ACC112 (cell line): Measurements from ENCODE around the gene TFDP3.

Experiments
- H2AFZ ChIP-seq: fragments of 200-600 bp; sonication (generic); one replicate; pipeline ENCODE4 v1.6.0; 2017; ENCODE audit warnings: antibody characterized with exemption, low read length; ENCODE audit not compliant: unreplicated experiment
- H3K27ac ChIP-seq: fragments of 200-600 bp; sonication (generic); 2 replicates; pipeline ENCODE4 v1.5.1; 2014; ENCODE audit warnings: low read depth, mild to moderate bottlenecking, antibody characterized with exemption, low read length, moderate library complexity
- H3K27me3 ChIP-seq: fragments of 200-600 bp; sonication (generic); 2 replicates; pipeline ENCODE4 v1.6.1; 2014; ENCODE audit warnings: mild to moderate bottlenecking, antibody characterized with exemption, low read length, moderate library complexity, mixed read lengths; ENCODE audit not compliant: insufficient read depth
- H3K36me3 ChIP-seq: fragments of 200-600 bp; sonication (generic); 2 replicates; pipeline ENCODE4 v1.6.1; 2016; ENCODE audit warnings: mild to moderate bottlenecking, antibody characterized with exemption, low read length, moderate library complexity, mixed read lengths; ENCODE audit not compliant: insufficient read depth
- H3K4me1 ChIP-seq: fragments of 200-600 bp; sonication (generic); one replicate; pipeline ENCODE4 v1.6.1; 2016; ENCODE audit warnings: low read length, mixed read lengths; ENCODE audit not compliant: insufficient read depth, unreplicated experiment, control insufficient read depth
- H3K4me3 ChIP-seq: fragments of 200-600 bp; sonication (generic); 2 replicates; pipeline ENCODE4 v1.5.1; 2014; ENCODE audit warnings: mild to moderate bottlenecking, low read depth, low read length
- H3K79me2 ChIP-seq: fragments of 200-600 bp; sonication (generic); one replicate; pipeline ENCODE4 v1.6.0; 2016; ENCODE audit warnings: low read length; ENCODE audit not compliant: control insufficient read depth, unreplicated experiment, insufficient read depth

TFDP3 gene

GRCh38 chrX:133235830-133236229, 17.7 kb upstream of the TFDP3 start:
- Histone ChIP-seq H2AFZ (no peak overlapping the region), H3K4me1 (no peaks in the 10 kb centered on the region), H3K27ac (no peak overlapping the region), H3K27me3 (no peaks in the 10 kb centered on the region), H3K79me2 (no peaks in the 10 kb centered on the region), H3K4me3 (no peak overlapping the region), H3K36me3 (no peaks in the 10 kb centered on the region)

- Histone ChIP-seq H2AFZ (no peak overlapping the region), H3K4me1 (no peaks in the 10 kb centered on the region), H3K79me2 (no peaks in the 10 kb centered on the region), H3K4me3 (no peak overlapping the region), H3K27ac (no peak overlapping the region), H3K36me3 (no peaks in the 10 kb centered on the region), H3K27me3 (no peaks in the 10 kb centered on the region)
These were observed 14.2 kb upstream of the TFDP3 start for GRCh38 chrX:133232331-133232730.

- Histone ChIP-seq H3K4me1 (no peaks in the 10 kb centered on the region), H3K27me3 (no peaks in the 10 kb centered on the region), H3K4me3 (no peak overlapping the region)
These were observed 11.2 kb upstream of the TFDP3 start for GRCh38 chrX:133229361-133229760.

GRCh38 chrX:133215747-133216146, 2.4 kb downstream of the TFDP3 start:
- no peak overlapping the region for H2AFZ ChIP-seq
- no peaks in the 10 kb centered on the region for H3K36me3 ChIP-seq
- no peaks in the 10 kb centered on the region for H3K79me2 ChIP-seq
- H3K4me3 ChIP-seq: no peak overlapping the region
- no peaks in the 10 kb centered on the region for H3K4me1 ChIP-seq
- H3K27ac ChIP-seq: no peak overlapping the region
- no peaks in the 10 kb centered on the region for H3K27me3 ChIP-seq

More at GRCh38 chrX:133229361-133229760, 11.2 kb upstream of the TFDP3 start:
- no peaks in the 10 kb centered on the region for H3K79me2 ChIP-seq
- H3K27ac ChIP-seq: no peak overlapping the region
- H2AFZ ChIP-seq: no peak overlapping the region
- no peaks in the 10 kb centered on the region for H3K36me3 ChIP-seq

- Histone ChIP-seq H3K27ac (no peak overlapping the region), H3K36me3 (no peaks in the 10 kb centered on the region), H3K4me1 (no peaks in the 10 kb centered on the region), H3K79me2 (no peaks in the 10 kb centered on the region), H2AFZ (no peak overlapping the region), H3K4me3 (no peak overlapping the region), H3K27me3 (no peaks in the 10 kb centered on the region)
These were observed 3.1 kb downstream of the TFDP3 start for GRCh38 chrX:133215017-133215416.

- Histone ChIP-seq H3K4me1 (no peaks in the 10 kb centered on the region), H3K27me3 (no peaks in the 10 kb centered on the region), H2AFZ (no peak overlapping the region), H3K27ac (no peak overlapping the region), H3K4me3 (no peak overlapping the region), H3K79me2 (no peaks in the 10 kb centered on the region), H3K36me3 (no peaks in the 10 kb centered on the region)
These were observed 3.9 kb downstream of the TFDP3 start for GRCh38 chrX:133214301-133214700.

- Histone ChIP-seq H3K4me3 (no peak overlapping the region), H3K4me1 (no peaks in the 10 kb centered on the region), H3K36me3 (no peaks in the 10 kb centered on the region), H2AFZ (no peak overlapping the region), H3K27me3 (no peaks in the 10 kb centered on the region), H3K79me2 (no peaks in the 10 kb centered on the region), H3K27ac (no peak overlapping the region)
These were observed 5.0 kb downstream of the TFDP3 start for GRCh38 chrX:133213117-133213516.

- H2AFZ ChIP-seq: no peak overlapping the region
- H3K27ac ChIP-seq: no peak overlapping the region
- H3K4me1 ChIP-seq: no peaks in the 10 kb centered on the region
- no peak overlapping the region for H3K4me3 ChIP-seq
- H3K27me3 ChIP-seq: no peaks in the 10 kb centered on the region
- no peaks in the 10 kb centered on the region for H3K79me2 ChIP-seq
- H3K36me3 ChIP-seq: no peaks in the 10 kb centered on the region
These were observed 10.4 kb downstream of the TFDP3 start for GRCh38 chrX:133207751-133208150.

- no peaks in the 10 kb centered on the region for H3K4me1 ChIP-seq
- H2AFZ ChIP-seq: no peak overlapping the region
- no peaks in the 10 kb centered on the region for H3K27me3 ChIP-seq
- H3K27ac ChIP-seq: no peak overlapping the region
- no peaks in the 10 kb centered on the region for H3K79me2 ChIP-seq
- no peak overlapping the region for H3K4me3 ChIP-seq
- H3K36me3 ChIP-seq: no peaks in the 10 kb centered on the region
These were observed 26.5 kb downstream of the TFDP3 start for GRCh38 chrX:133191739-133192039.

GRCh38 chrX:133190877-133191738, 27.0 kb downstream of the TFDP3 start:
- no peaks in the 10 kb centered on the region for H3K4me1 ChIP-seq
- H2AFZ ChIP-seq: no peak overlapping the region
- no peaks in the 10 kb centered on the region for H3K27me3 ChIP-seq
- H3K27ac ChIP-seq: no peak overlapping the region
- no peak overlapping the region for H3K4me3 ChIP-seq
- H3K79me2 ChIP-seq: no peaks in the 10 kb centered on the region
- no peaks in the 10 kb centered on the region for H3K36me3 ChIP-seq

GRCh38 chrX:133189195-133189594, 29.0 kb downstream of the TFDP3 start:
- no peak overlapping the region for H3K4me3 ChIP-seq
- no peak overlapping the region for H2AFZ ChIP-seq
- no peaks in the 10 kb centered on the region for H3K36me3 ChIP-seq
- H3K27me3 ChIP-seq: no peaks in the 10 kb centered on the region
- no peaks in the 10 kb centered on the region for H3K4me1 ChIP-seq
- no peaks in the 10 kb centered on the region for H3K79me2 ChIP-seq
- H3K27ac ChIP-seq: no peak overlapping the region
